HG03558 (cell line): ENCODE results near the gene ASAH2.
"Not testable (repeated sequence)": the region's sequence is repeated elsewhere in the genome, so short reads cannot be mapped to it uniquely, and the experiment has no call there.

Experiments used
- ATAC-seq: cut with Tn5 transposase; IDR thresholded peaks from one replicate; pipeline ENCODE4 v1.9.1; 2021; ENCODE audit warnings: moderate number of reproducible peaks; ENCODE audit not compliant: unreplicated experiment; ENCODE audit errors: extremely low read depth

ASAH2 gene

GRCh38 chr10:50251394-50251793, at the start of gene ASAH2:
ASAH2 (minus strand) TSS chr10:50251516; CDS start chr10:50248610, 2,906 bp downstream.
- ATAC-seq: no peak

GRCh38 chr10:50299948-50300669, 48.8 kb upstream of the ASAH2 start:
- no peak for ATAC-seq

- ATAC-seq: no peak
These were observed 44.1 kb upstream of the ASAH2 start for GRCh38 chr10:50295367-50295766.

- no peak for ATAC-seq
These were observed 43.3 kb upstream of the ASAH2 start for GRCh38 chr10:50294582-50294981.

- no peak for ATAC-seq
These were observed 42.4 kb upstream of the ASAH2 start for GRCh38 chr10:50293513-50294313.

GRCh38 chr10:50291261-50291850, 40.0 kb upstream of the ASAH2 start:
- ATAC-seq: no peak

GRCh38 chr10:50289196-50289595, 37.9 kb upstream of the ASAH2 start:
- no peak for ATAC-seq

- ATAC-seq: no peak
These were observed 35.9 kb upstream of the ASAH2 start for GRCh38 chr10:50286996-50287803.

- ATAC-seq: no peak
These were observed 35.2 kb upstream of the ASAH2 start for GRCh38 chr10:50286517-50286916.

- no peak for ATAC-seq
These were observed 30.7 kb upstream of the ASAH2 start for GRCh38 chr10:50281967-50282522.

- no peak for ATAC-seq
These were observed 30.1 kb upstream of the ASAH2 start for GRCh38 chr10:50281210-50281966.

GRCh38 chr10:50280049-50280841, 28.9 kb upstream of the ASAH2 start:
- ATAC-seq: no peak

GRCh38 chr10:50279489-50279888, 28.2 kb upstream of the ASAH2 start:
- no peak for ATAC-seq

- ATAC-seq: no peak
These were observed 24.4 kb upstream of the ASAH2 start for GRCh38 chr10:50275650-50276235.

- ATAC-seq: no peak
These were observed 21.2 kb upstream of the ASAH2 start for GRCh38 chr10:50272531-50272930.

GRCh38 chr10:50271564-50272250, 20.4 kb upstream of the ASAH2 start:
- no peak for ATAC-seq

- not testable (repeated sequence) for ATAC-seq
These were observed 16.6 kb upstream of the ASAH2 start for GRCh38 chr10:50267877-50268276.

- ATAC-seq: not testable (repeated sequence)
These were observed 11.3 kb upstream of the ASAH2 start for GRCh38 chr10:50262625-50263024.
